ENCODE data around the gene AP2A2. TPM values are rescaled to one million over a fixed set of nuclear protein-coding genes. Genes with fewer than 3 reads are reported as not detected.

Gene AP2A2
- total and polyA plus RNA-seq, 2 of the 4 experiments (the other 2 are of a cell fraction) = 19.9 to 49.0 TPM

GRCh38 chr11:1047595-1048156 is 122.0 kb downstream of the AP2A2 start:
- Histone ChIP-seq H3K23ac (ENCODE audit: low read depth, low read length) (no peak overlapping the region), H2AK5ac (ENCODE audit: low read depth, low read length) (no peak overlapping the region), H3K9me1 (ENCODE audit: insufficient read depth, low read length) (no peaks in the 10 kb centered on the region), H3K4me3 (ENCODE audit: insufficient read depth, low read depth, low read length) (no peak overlapping the region), H2BK120ac (ENCODE audit: low read depth, low read length) (no peak overlapping the region), H3K27ac (ENCODE audit: insufficient read depth, low read length) (no peak overlapping the region), H3K27me3 (ENCODE audit: control insufficient read depth, insufficient read depth, low read length) (peaks cover 34% of the 10 kb centered on the region), H3K36me3 (ENCODE audit: control insufficient read depth, insufficient read depth, low read length) (no peaks in the 10 kb centered on the region), H3K18ac (ENCODE audit: low read depth, low read length) (no peak overlapping the region), H4K8ac (ENCODE audit: low read depth in 2 of 2, low read length in 2 of 2) (no peak overlapping the region), H3K14ac (replicated peaks; ENCODE audit: low read depth, low read length) (no peak overlapping the region), H4K91ac (ENCODE audit: insufficient read depth, low read depth, low read length) (no peak overlapping the region), H3K4ac (ENCODE audit: low read depth, low read length) (no peak overlapping the region), H3K4me2 (ENCODE audit: low read depth, low read length) (no peak overlapping the region), H3K79me1 (ENCODE audit: low read depth in 1 of 2, low read length in 2 of 2) (no peaks in the 10 kb centered on the region), H2BK20ac (ENCODE audit: low read depth, low read length) (no peak overlapping the region), H2AK9ac (replicated peaks; ENCODE audit: low read depth, low read length, poor library complexity) (no peak overlapping the region), H2BK15ac (ENCODE audit: low read depth, low read length) (no peak overlapping the region), H2AFZ (replicated peaks; ENCODE audit: low read length, poor library complexity) (no peak overlapping the region), H3K9me3 (ENCODE audit: control insufficient read depth, insufficient read depth, low read length) (no peaks in the 10 kb centered on the region), H4K5ac (ENCODE audit: low read depth, low read length) (no peak overlapping the region), H3K56ac (ENCODE audit: extremely low read depth, insufficient read depth, low read length) (no peak overlapping the region), H4K20me1 (ENCODE audit: insufficient read depth, low read length) (no peaks in the 10 kb centered on the region), H3K4me1 (ENCODE audit: control insufficient read depth, insufficient read depth, low read length) (no peaks in the 10 kb centered on the region), H3K9ac (ENCODE audit: low read depth, low read length) (no peak overlapping the region), H2BK5ac (ENCODE audit: low read depth, low read length, poor library complexity, severe bottlenecking) (no peak overlapping the region)
- POLR2A ChIA-PET (ENCODE audit: unreplicated experiment) = no interaction called here
- no peak for ATAC-seq (ENCODE audit: low read depth)
- intact Hi-C loops (cut with micrococcal nuclease) (no loop called here), in situ Hi-C loops (cut with MboI; ENCODE audit: low sequenced_read_pairs) (no loop called here), dilution Hi-C loops (cut with HindIII; ENCODE audit: low sequenced_read_pairs, unreplicated experiment) (no loop called here)
- DNase-seq = no peak
- 69% methylated on average over 17 of the region's 22 CpGs; no CpG with 5 or more reads in 1 of the 2 experiments for WGBS, 2 experiments (ENCODE audit: extremely low coverage in 2 of 2, insufficient read length in 1 of 2)
- CTCF ChIA-PET = no interaction called here
- no TSS peak for BruUV-seq (replicated peaks)
- TF ChIP-seq MAZ (IDR thresholded peaks at IDR 0.05; ENCODE audit: borderline replicate concordance, low read depth, low read length) (no peak), USF2 (IDR thresholded peaks at IDR 0.05; ENCODE audit: low read depth, low read length) (no peak)

Measured in IMR-90 (cell line).